IMR-90 (cell line): ENCODE measurements around the gene BAIAP2. TPM values are rescaled to one million over a fixed set of nuclear protein-coding genes. Genes with fewer than 3 reads are reported as not detected.

Experiments
- CHD1 ChIP-seq: IDR thresholded peaks from 2 replicates; pipeline ENCODE4 v1.6.1; 2012; ENCODE audit warnings: low read depth, low read length, improper control_type of control experiment
- CTCF ChIP-seq: conservative IDR thresholded peaks from 2 replicates; pipeline ENCODE4 v1.5.1; 2012; ENCODE audit warnings: mild to moderate bottlenecking, low read depth, low read length, improper control_type of control experiment
- polyA plus RNA-seq, 3 experiments: library from polyadenylated mRNA; depleted of rRNA; stranded (reverse); fragments of >200 nt; gene quantifications; 2 replicates each; pipeline ENCODE4 v1.2.3, GENCODE V29; 2012; ENCODE audit warnings: low replicate concordance in 1 of 3
- total RNA-seq: library from RNA; depleted of rRNA; stranded (reverse); fragments of >200 nt; gene quantifications from 2 replicates; pipeline ENCODE4 v1.2.3, GENCODE V29; 2012

BAIAP2 gene
- total and polyA plus RNA-seq, 2 of the 4 experiments (the other 2 are of a cell fraction): 18.3 to 32.6 TPM

GRCh38 chr17:81018044-81018802, 16.7 kb upstream of the BAIAP2 start (continued):
- TF ChIP-seq CTCF (no peak), CHD1 (no peak)
